Ovary (tissue), 9 donors: ENCODE data around the gene CSMD2. TPM values are rescaled to one million over a fixed set of nuclear protein-coding genes. Genes with fewer than 3 reads are reported as not detected.
"Not testable (repeated sequence)": the region's sequence is repeated elsewhere in the genome, so short reads cannot be mapped to it uniquely, and the experiment has no call there.

Source experiments
- DNase-seq, 5 donors: peaks; one replicate each; pipeline ENCODE4 v3.0.0-alpha.2; 2019 to 2020
- H3K27ac ChIP-seq, 2 donors: fragments of 200-600 bp; one replicate each; pipeline versions ENCODE4 v1.5.1 to v1.8.0; 2019 to 2022
- H3K27me3 ChIP-seq: fragments of 200-600 bp; one replicate; pipeline ENCODE4 v1.8.0; 2022
- H3K36me3 ChIP-seq: fragments of 200-600 bp; sonication (generic); one replicate; pipeline ENCODE4 v1.5.1; 2019
- H3K4me1 ChIP-seq: one replicate; pipeline ENCODE4 v1.8.1; 2013; ENCODE audit warnings: mild to moderate bottlenecking, moderate library complexity; ENCODE audit not compliant: insufficient read depth
- H3K4me3 ChIP-seq: fragments of 200-600 bp; sonication (generic); one replicate; pipeline ENCODE4 v1.5.1; 2017
- H3K9me3 ChIP-seq, 2 donors: fragments of 200-600 bp in 1 of 2; sonication (generic) in 1 of 2; one replicate each; pipeline versions ENCODE4 v1.5.1 to v1.8.1; 2013 to 2019; ENCODE audit warnings: mild to moderate bottlenecking in 1 of 2, moderate library complexity in 1 of 2
- CTCF ChIP-seq, 3 donors: fragments of 450-650 bp in 2 of 3; fragments of 200-600 bp in 1 of 3; IDR thresholded peaks; one replicate each; pipeline versions ENCODE4 v1.5.1 to v1.8.0; 2016 to 2022; ENCODE audit warnings: antibody characterized with exemption in 3 of 3, mild to moderate bottlenecking in 1 of 3
- EP300 ChIP-seq: sonication (generic); formaldehyde crosslinking; IDR thresholded peaks from one replicate; pipeline ENCODE4 v1.6.1; 2017; ENCODE audit warnings: antibody characterized with exemption
- POLR2A ChIP-seq: fragments of 450-650 bp; IDR thresholded peaks from one replicate; pipeline ENCODE4 v1.6.1; 2017; ENCODE audit warnings: antibody characterized with exemption, mild to moderate bottlenecking, moderate library complexity
- WGBS, 3 donors: extraction: QIAGEN DNeasy Blood & Tissue Kit in 1 of 3; methylation state at CpG; one replicate each; pipeline versions ENCODE4 v1.1.5 to v1.1.7; 2013 to 2017; 5-methylcytosine and 5-hydroxymethylcytosine counted together
- intact Hi-C, 4 donors: fragments of 100-400 bp; cut with DNase I; formaldehyde crosslinking; loops; one replicate each; pipeline versions ENCODE4 v1.11.0 to v1.15.1; 2022 to 2023
- polyA plus RNA-seq, 2 donors: library from polyadenylated mRNA; stranded (reverse); fragments of 200-250 nt in 1 of 2; fragments of 350-450 nt in 1 of 2; fragmentation: Illumina TruSeq in 1 of 2; extraction: RNeasy Lipid Tissue Mini Kit (QIAGEN cat#74804) in 1 of 2; gene quantifications; one replicate each; pipeline ENCODE4 v1.2.3, GENCODE V29; 2013 to 2014
- total RNA-seq, 7 donors: library from RNA; depleted of rRNA in 2 of 7; stranded (reverse); fragments of >200 nt in 2 of 7; fragmentation: NEBNext Ultra II Directional in 3 of 7; extraction: Animal tissue kit (Norgen Biotek cat#: 25700) in 3 of 7; gene quantifications; one replicate each; pipeline versions ENCODE4 v1.1.0 to v1.2.4, GENCODE V29; 2016 to 2023
- donor health status: DM: no; HTN: no; CAD: no; lungs with moderate emphysema.
- donor health status: DM: no; HTN: no; CAD: no.
- donor health status: Bipolar disorder and iron deficiency.
- donor health status: DM: yes; HTN: yes; CAD: no.
- donor health status: DM: no; HTN: no; CAD: no.
- donor health status: DM: yes; HTN: yes; CAD: no.

CSMD2 gene
- total and polyA plus RNA-seq, 9 donors = 0.04 to 1.6 (median 0.18) TPM; not detected in 3

- Histone ChIP-seq H3K4me1 (no peaks in the 10 kb centered on the region), H3K4me3 (no peak overlapping the region), H3K27me3 (no peaks in the 10 kb centered on the region), H3K9me3 (no peaks in the 10 kb centered on the region), H3K27ac (no peak overlapping the region), H3K36me3 (no peaks in the 10 kb centered on the region)
- TF ChIP-seq CTCF (IDR thresholded peaks at IDR 0.05) = no peak
- TF ChIP-seq EP300 = no peak
- no peak for TF ChIP-seq POLR2A
- no peak for DNase-seq
- intact Hi-C loops = no loop called here
- 69 to 90% (median 77%) methylated on average over 1 of the region's 1 CpG for WGBS, 3 donors
These were observed 78.5 kb downstream of the CSMD2 start for GRCh38 chr1:34086561-34086960.

- WGBS, 3 donors = 67 to 73% (median 70%) methylated on average over 2 of the region's 2 CpGs
- intact Hi-C loops = no loop called here
- Histone ChIP-seq H3K4me3 (no peak overlapping the region), H3K27me3 (no peaks in the 10 kb centered on the region), H3K36me3 (no peaks in the 10 kb centered on the region), H3K4me1 (no peaks in the 10 kb centered on the region), H3K27ac (no peak overlapping the region), H3K9me3 (no peaks in the 10 kb centered on the region)
- no peak for DNase-seq
- TF ChIP-seq EP300 (no peak), POLR2A (no peak), CTCF (IDR thresholded peaks at IDR 0.05) (no peak)
These were observed 81.1 kb downstream of the CSMD2 start for GRCh38 chr1:34083974-34084373.

GRCh38 chr1:34082085-34082670 lies 82.9 kb downstream of the CSMD2 start:
- DNase-seq, H3K27ac ChIP-seq, H3K9me3 ChIP-seq, intact Hi-C loops, H3K27me3 ChIP-seq, H3K4me3 ChIP-seq, H3K36me3 ChIP-seq, H3K4me1 ChIP-seq: not testable (repeated sequence)
- 87 to 94% (median 87%) methylated on average over 25 to 43 of the region's 43 CpGs for WGBS, 3 donors

GRCh38 chr1:34078383-34078782 lies 86.6 kb downstream of the CSMD2 start:
- 83 to 91% (median 90%) methylated on average over 4 of the region's 4 CpGs for WGBS, 3 donors
- DNase-seq = no peak
- Histone ChIP-seq H3K4me3 (no peak overlapping the region), H3K4me1 (no peaks in the 10 kb centered on the region), H3K27me3 (no peaks in the 10 kb centered on the region), H3K36me3 (no peaks in the 10 kb centered on the region), H3K27ac (no peak overlapping the region), H3K9me3 (no peaks in the 10 kb centered on the region)
- intact Hi-C loops = no loop called here
- TF ChIP-seq CTCF (IDR thresholded peaks at IDR 0.05) (no peak), POLR2A (no peak), EP300 (no peak)

GRCh38 chr1:34075576-34075975 lies 89.5 kb downstream of the CSMD2 start:
- intact Hi-C loops = no loop called here
- TF ChIP-seq CTCF (IDR thresholded peaks at IDR 0.05) = no peak
- no peak for TF ChIP-seq EP300
- TF ChIP-seq POLR2A = no peak
- no peaks in the 10 kb centered on the region for H3K9me3 ChIP-seq
- no peaks in the 10 kb centered on the region for H3K36me3 ChIP-seq
- 19 to 46% (median 20%) methylated on average over 7 of the region's 7 CpGs for WGBS, 3 donors
- no peaks in the 10 kb centered on the region for H3K4me1 ChIP-seq
- no peaks in the 10 kb centered on the region for H3K27me3 ChIP-seq
- no peak overlapping the region for H3K4me3 ChIP-seq
- no peak for DNase-seq
- H3K27ac ChIP-seq = no peak overlapping the region
